NCI-H1436 treated with DMSO at 0.1 percent for 48 hours (cell line): ENCODE measurements around the gene EYA2.

Source experiments
- DNase-seq: peaks from one replicate; lab custom pipeline; 2025; lab: John Stamatoyannopoulos, UW

The EYA2 gene

DNA sequence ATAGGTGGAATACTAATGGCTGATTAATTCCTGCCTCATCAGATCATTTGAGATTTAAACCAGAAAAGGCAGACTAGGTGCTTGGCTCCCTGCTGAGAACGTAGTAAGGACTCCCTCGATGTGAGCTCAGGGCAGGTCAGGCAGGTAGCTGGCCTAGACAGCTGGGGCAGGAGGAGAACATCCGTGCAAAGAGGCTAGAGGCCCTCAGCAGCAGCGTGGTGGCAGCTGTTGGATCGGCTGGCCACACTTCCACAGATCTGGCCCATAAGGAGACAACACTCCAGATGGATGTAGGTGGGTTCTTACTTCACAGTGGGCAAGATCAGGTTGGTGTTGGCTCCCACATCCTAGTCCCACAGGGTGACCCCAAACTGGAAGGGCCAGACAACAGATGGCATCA is 38.5 kb downstream of the EYA2 start:
- DNase-seq: no peak

DNA sequence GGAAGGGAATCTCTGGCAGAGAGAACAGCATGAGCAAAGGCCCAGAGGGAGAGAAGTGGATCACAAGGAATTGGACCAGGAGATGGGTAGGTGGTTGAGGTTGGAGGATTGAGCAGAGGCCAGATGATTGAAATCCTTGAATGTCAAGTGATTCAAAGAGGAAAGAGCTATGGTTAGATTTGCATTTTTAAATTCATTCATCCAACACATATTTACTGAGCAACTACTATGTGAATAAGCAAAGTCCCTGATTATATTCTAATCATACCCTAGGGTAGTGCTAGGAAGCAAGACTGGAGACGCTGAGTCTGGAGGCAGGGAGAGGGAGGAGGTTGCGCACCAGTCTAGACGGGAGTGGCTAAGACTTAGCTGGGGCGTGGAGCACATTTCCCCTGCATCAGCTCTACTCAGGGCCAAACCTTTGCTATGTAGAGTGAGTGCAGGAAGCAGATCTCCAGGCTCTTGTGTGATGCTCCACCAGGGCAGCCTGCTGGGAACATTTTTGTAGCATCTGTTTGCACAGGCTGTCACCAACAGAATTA is 40.2 kb downstream of the EYA2 start:
- no peak for DNase-seq

DNA sequence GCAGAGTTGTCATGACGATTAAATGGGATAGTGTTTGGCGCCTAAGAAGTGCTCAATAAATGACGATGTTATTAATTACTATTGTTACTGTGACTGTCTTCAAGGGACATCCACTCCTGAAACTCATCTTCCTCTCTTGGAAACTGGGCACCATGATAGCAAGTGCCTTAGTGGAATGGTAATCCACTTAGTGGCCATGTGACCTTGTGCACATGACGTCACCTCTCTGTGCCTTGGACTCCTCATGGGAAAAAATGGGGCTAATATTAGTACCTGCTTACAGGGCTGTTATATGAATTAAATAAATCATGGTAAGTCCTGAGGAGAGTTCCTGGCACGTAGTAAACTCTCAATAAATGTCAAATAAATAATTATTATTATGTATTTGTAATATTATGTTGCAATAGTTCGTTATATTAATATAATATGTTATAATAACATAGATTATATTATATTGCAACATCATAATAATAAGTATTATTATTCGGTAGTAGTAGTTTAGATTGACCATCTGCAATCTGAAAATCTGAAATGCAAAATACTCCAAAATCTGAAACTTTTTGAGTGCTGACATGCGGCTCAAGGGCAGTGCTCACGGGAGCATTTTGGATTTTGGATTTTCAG is 40.9 kb downstream of the EYA2 start:
- no peak for DNase-seq

DNA sequence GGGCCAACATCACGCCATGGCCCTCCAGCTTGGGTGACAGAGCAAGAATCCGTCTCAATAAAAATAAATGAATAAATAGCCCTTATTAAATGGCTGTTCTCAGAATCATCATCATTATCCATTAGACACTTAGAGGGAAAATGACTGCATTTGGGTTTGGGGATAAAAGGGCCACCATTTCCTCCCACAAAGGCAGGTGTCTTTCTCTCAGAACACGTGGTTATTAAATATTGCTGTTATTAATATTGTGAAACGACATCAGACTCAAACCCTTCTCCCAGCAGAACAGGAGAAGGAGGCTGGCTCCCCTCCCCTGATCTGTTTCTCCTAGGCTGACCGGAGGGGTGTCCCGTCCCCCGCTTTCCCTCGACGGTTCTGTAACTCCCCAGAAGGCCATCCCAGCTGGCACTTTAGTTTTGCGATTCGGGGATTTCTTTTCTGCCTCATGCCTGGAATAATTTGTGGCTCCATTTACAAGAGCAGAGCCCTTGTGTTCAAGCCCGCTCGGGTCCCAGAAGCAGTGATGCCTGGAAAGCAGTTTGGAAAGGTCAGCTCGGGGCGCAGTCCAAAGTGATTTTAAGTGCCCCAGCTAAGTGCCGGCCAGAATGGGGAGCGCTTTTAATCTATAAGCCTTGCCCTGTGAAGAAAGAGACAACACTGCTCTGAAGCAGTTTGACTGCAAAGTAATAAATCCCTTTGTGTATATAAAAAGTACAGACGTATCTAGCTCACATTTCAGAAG is 41.9 kb downstream of the EYA2 start:
- DNase-seq: no peak

DNA sequence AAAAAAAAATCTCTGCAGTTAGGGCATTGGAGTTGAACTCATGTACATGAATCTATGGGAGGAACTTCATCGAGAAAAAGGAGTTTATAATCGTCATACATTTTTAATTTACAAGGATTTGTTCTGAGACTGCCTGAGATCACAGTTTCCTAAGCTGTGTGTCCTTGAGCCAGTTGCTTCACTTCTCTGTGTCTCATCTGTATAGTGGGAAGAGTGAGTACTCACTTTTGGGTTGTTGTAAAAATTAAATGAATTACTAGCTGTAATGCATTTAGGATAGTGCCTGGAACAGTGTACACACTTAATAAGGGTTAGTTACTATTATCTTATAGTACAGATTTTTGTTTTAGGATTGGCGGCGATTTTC is 42.5 kb downstream of the EYA2 start:
- no peak for DNase-seq

DNA sequence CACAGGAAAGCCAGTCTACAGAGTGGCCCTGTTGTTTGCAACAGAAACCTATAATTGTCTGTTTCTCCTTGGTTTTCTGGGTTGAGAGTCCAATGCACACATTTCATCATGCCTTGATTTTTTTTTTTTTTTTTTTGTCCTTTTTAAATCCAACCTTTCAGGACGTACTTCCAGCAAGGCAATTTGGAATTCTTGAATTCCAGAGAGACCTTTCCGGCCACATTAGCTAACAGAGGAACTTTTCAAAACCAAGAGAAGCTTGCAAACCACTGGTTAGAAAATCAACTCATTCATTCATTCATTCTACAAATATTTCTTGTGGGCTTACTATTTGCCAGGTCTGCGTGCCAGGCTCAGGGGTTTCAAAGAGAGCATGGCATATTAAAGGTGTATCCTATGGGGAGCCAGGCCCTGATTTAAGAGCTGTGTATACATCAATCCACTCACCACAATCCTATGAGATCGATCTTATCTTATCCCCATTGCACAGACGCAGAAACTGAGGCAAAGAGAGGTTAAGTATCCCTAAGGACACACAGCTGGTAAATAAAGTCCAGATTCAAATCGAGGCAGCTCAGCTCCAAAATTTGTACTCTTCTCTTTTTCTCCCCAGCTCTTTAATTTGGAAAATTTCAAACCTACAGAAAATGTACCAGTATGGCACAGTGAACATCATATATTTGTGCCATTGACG is 43.0 kb downstream of the EYA2 start:
- DNase-seq: no peak

DNA sequence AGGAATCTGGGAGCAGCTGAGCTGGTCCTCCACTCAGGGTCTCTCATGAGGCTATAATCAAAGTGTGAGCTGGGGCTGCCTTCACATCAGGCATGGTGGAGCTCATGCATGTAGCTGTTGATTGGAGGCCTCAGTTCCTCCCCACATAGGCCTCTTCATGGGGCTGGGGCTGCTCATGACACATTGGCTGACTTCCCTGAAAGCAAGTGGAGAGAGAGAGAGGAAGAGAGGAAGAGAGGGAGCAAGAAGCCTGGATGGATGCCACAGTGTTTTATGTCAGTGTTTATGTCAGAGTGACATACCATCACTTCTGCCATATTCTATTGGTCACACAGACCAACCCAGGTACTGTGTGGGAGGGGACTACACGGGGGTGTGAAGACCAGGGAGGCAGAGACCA is 43.8 kb downstream of the EYA2 start:
- no peak for DNase-seq

DNA sequence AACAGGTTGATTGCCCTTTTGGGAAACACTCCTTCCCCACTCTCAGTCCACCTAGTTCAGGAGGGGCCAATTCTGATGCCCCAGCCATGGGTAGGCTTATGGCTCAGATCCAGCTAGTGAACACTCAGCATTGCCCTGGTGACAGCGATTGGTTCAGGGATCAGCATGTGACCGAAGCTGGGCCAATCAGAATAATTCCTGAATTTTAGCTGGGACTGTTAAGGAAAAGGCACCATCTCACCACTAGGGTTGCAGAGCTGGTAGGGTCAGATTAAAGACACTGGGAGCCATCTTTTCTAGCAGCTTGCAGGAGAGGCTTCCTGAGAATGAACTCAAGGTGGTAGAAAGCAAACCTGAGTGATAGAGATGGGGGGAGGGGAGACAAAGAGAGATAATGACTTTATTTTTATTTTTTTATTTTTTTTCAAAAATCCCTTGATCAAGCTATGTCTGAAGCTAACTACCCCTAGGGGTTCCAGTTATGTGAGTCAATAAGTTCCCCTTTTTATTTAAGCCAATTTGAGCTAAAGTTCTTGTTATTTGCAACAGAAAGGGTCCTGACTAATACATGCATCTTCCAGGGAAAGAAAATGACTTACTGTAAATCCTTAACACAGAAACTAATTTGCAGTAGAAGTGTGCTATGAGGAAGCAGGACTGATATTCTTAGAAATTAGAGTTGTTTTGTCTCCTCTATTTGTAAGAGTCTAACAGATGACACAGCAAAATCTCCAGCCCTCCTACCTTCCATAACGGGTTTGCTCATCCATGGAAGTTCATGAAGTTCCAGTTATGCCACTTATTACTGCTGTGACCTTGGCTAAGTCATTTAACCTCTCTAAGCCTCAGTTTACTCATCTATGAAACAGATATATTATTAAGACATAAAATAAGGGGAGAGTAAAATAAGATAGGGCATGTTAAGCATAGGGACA is 44.7 kb downstream of the EYA2 start:
- DNase-seq: no peak

DNA sequence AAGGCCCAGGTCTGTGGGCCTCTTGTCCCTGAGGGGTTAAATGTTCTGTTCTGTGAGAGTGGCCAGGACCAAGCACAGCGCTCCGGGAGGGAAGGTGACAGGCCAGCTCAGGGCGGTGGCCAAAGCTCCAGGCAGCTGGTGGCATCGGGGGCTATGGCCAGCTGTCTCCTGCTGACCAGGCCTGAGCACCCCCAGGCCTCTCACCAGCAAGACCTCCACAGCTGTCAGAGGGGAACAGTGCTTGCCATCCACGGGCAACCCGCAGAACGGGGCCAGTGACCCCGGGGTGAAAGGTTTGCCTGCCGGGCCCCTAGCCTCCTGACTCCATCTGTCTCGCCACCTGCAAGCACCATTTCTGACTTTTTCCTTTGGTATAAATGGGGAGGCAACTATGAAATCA is 46.0 kb downstream of the EYA2 start:
- no peak for DNase-seq

DNA sequence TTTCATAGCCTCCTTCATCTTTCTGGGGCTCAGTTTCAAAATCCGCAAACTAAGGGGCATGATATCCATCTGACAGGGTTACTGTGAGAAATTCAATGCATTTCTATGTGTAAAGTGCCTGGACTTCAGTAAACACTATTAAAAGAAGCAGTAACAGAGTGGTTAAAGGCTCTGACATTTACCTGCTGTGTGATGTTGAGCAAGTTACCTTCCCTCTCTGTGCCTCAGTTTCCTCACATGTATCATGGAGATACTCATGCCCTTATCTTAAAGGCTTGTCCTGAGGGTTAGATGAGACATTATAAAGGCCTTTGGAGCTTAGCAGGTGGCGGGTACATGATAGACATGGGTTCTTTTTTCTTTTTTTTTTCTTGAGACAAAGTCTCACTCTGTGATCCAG is 46.8 kb downstream of the EYA2 start:
- no peak for DNase-seq

DNA sequence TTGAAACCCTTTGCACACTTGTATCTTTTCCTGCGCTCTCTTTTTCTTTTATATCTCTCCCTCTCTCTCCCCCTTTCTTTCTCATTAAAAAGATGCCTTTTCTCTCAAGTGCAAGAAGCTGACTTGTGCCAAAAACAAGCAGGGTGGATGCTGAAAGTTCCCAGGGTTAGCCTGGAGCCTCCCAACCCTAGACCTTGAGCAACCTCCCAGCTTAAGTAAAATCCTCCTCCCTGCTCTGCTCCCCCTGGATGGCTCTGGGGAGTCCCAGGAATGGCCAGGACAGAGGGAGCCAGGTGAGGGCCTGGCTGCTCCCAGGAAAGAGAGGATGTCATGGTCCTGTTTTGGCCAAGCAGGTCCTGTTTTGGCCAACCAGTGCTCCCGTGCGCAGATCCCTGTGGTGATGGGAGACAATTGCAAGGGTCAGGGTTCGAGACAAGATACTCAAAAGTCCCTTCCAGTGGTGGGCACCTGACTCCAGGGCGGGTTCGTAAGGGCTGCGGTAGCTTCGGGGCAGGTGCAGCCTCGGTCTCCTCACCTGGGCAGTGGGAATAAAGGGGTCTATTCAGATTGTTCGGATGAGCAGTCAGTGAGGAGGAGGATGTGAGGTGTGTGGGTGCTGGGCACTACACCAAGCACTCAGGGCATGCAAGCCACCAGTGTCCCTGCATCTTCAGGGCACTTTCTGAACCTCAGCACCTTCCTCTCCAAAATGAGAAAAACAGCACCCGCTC is 49.4 kb downstream of the EYA2 start:
- DNase-seq: no peak

DNA sequence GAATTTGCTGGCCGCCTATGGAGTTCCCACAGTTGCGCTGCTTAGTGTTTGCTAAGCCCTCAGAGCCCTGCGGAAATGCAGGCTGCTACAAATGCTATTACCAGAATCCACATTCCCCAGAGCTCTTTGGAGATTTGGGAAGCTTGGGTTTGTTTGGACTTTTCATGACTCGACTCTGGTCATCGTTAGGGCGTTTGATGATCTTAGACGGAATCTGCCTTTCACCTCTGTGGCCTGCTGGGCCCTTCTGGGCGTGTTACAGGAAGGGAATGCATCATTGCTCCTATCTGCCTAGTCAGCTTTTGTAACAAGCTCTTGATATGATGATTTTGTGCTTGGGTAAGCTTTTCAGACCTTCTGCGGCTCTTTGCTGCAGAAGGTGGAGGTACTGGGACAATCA is 50.8 kb downstream of the EYA2 start:
- DNase-seq: no peak

DNA sequence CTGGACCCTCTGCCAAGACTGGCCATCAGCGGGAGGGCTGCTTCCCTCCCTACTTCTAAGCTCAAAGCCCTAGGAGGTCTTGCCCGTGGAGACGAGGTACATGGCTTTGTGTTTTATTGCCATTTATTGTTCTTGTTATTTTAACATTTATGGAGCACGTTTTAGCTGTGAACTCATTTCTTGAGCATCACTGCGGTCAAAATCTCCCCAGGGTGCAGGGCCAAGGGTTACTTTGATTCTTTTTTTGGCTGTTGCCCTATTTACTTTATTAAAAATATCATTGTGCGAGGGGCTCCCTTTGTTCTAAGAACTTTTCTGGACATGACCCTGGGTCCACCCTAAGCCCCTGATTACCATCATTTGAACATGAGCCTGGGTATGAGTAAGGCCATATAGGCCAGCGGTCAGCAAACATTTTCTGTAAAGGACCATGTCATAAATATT is 51.6 kb downstream of the EYA2 start:
- no peak for DNase-seq

DNA sequence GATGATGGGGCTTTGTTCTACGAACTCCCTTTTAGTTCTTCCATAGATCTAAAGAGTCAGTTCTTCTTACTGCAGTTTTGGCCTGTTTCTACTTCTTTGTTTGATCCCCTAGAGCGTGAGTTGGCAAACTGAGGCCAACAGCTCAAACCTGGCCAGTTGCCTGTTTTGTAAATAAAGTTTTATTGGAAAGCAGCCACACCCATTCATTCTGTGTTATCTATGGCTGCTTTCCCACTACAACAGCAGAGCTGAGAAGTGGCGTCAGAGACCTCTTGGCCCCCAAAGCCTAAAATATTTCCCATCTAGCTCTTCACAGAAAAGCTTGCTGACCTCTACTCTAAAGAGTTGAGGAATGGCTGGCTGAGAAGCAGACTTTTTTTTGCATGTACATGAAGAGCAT is 52.2 kb downstream of the EYA2 start:
- no peak for DNase-seq

DNA sequence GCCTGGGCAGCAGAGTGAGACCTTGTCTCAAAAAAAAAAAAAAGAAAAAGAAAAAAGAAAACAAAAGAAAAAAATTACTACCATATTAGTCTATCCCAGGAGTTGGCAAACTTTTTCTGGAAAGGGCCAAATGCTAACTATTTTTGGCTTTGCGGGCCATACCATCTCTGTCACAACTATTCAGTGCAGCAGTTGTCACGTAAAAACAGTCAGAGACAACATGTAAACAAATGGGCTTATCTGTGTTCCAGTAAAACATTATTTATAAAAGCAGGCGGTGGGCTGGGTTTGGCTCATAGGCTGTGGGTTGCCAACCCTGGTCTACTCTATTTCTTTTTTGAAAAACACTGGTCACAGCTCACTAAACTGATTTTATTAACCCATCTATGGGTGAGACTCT is 53.4 kb downstream of the EYA2 start:
- DNase-seq: no peak

DNA sequence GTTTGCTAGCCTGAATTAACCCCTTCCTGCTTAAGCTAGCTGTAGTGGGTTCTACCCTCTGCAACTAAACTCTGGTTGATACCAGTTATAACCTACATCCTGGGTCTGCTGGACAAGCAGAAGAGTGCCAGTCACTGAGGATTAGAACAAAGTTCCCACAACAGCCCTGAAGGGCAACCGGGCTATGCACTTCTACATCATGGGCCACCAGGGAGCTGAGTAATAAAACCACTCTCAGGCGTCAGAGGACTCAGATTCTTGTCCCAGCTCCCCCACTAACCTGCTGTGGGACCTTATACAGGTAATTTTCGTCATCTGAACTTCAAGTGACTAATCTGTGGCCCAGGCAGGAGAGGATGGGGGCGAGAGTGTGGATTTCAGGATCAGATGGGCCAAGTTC is 56.8 kb downstream of the EYA2 start:
- DNase-seq: no peak

DNA sequence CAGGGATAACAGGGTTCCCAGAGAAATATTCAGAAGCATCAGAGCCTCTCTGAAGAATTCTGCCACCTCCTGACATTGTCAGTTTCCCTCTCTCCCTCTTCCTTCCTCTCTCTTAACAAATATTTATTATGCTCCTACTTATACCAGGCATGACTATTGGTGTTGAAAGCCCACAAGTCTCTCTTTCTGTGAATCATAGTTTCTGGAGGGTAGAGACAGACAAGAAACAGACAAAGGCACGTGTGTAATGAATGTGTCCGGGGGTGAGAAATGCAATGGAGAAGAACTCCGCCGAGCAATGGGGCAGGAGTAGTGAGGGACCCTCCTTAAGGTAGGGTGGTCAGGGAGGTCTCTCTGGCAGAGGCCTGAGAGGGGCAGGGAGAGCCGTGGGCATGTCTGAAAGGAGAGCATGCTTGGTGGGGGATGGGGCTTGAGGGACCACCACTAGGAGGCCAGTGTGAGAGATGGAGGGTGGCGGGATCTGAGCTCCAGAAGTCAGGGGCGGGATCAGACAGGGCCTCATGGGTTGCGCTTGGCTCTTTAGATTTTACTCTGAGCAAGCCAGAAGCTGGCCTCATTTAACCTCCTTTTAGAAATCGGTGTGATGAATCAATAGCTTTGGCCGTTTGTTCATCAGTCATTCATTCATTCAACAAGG is 57.3 kb downstream of the EYA2 start:
- no peak for DNase-seq

DNA sequence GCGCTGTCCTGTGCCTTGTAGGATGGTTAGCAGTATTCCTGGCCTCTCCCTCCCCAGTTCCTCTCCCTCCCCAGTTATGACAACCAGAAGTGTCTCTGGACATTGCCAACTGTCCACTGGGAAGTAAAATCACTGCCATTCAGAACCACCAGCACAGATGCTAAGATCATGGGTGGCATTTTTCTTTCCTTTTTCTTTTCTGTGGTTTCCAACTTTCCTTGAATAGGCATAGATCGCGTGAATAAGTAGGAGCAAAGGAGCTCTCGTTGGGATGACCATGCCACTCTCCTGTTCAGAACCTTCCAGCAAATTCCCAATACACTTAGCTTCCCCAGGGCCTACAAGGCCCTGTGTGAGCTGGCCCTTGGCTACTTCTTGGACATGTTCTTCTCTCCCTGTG is 59.0 kb downstream of the EYA2 start:
- DNase-seq: no peak

DNA sequence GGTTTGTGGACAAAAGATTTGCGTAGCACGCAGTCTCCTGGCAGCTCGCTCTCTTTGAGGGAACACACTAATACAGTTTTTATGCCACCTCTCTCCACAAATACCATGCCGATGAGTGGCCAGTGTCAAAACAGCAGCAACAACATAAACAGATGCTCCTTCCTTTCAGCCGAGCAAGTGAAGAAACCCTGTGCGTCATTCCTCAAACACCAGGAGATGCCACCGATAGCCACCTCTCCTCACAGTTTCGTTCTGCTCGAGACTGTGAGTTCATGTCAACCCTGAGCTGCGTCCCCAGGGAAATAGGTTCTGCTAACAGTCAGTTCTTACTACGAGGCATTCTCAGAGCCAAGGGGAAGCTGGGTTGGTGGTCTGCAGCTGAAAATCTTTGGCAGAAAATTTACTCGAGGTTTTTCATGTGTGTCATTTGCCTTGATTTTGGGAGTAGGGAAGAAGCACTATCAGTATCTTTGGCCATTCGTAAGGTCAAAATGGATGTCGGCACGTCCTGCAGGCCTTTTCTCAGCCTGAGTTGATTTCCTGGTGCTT is 59.9 kb downstream of the EYA2 start:
- no peak for DNase-seq
